Measurements from ENCODE around the gene PROCR.
"Not testable (repeated sequence)": the region's sequence is repeated elsewhere in the genome, so short reads cannot be mapped to it uniquely, and the experiment has no call there.

GRCh38 chr20:35164531-35164930, 7.3 kb upstream of the PROCR start:
- not testable (repeated sequence) for TF ChIP-seq CTCF (conservative IDR thresholded peaks at IDR 0.05 in 1 of 2, IDR thresholded peaks at IDR 0.05 in 1 of 2; ENCODE audit: low read depth in 1 of 2, low read length in 2 of 2); EZH2 (IDR thresholded peaks at IDR 0.05; ENCODE audit: low read length, missing control alignments)
